K562 (cell line): Measurements from ENCODE around the gene FAM227A. TPM values are rescaled to one million over a fixed set of nuclear protein-coding genes. Genes with fewer than 3 reads are reported as not detected.

ENCODE experiments used
- BCLAF1 ChIP-seq, 2 experiments: fragments of 450-650 bp in 1 of 2; IDR thresholded peaks; 2 replicates each; pipeline ENCODE4 v1.6.1; 2011 to 2017; ENCODE audit warnings: low read depth in 2 of 2, antibody characterized with exemption in 1 of 2, borderline replicate concordance in 1 of 2, low read length in 1 of 2, mild to moderate bottlenecking in 1 of 2, mixed read lengths in 1 of 2; ENCODE audit not compliant: control insufficient read depth in 1 of 2
- CEBPG ChIP-seq, 3 experiments: fragments of 200-800 bp in 1 of 3; sonication (Bioruptor generic) in 1 of 3; sonication (generic) in 1 of 3; formaldehyde crosslinking in 1 of 3; IDR thresholded peaks in 2 of 3; conservative IDR thresholded peaks in 1 of 3; 2 replicates each; pipeline versions ENCODE4 v1.6.1 to v1.8.0; 2016 to 2022; ENCODE audit warnings: missing compliant biosample characterization in 2 of 3, missing genetic modification characterization in 2 of 3, mild to moderate bottlenecking in 1 of 3, missing genetic modification reagents in 1 of 3
- CXXC5 ChIP-seq: fragments of 250-450 bp; sonication (Bioruptor Pico); IDR thresholded peaks from 2 replicates; pipeline ENCODE4 v1.8.0; 2022; ENCODE audit warnings: inconsistent platforms, mild to moderate bottlenecking, moderate library complexity
- E2F8 ChIP-seq: fragments of 450-650 bp; IDR thresholded peaks from 2 replicates; pipeline ENCODE4 v1.7.1; 2018; ENCODE audit warnings: mild to moderate bottlenecking, low read depth; ENCODE audit not compliant: partially characterized antibody
- E4F1 ChIP-seq: fragments of 250-450 bp; sonication (Bioruptor Pico); IDR thresholded peaks from 2 replicates; pipeline ENCODE4 v1.5.0; 2021; ENCODE audit warnings: mild to moderate bottlenecking, borderline replicate concordance
- EGR1 ChIP-seq: fragments of 450-650 bp; conservative IDR thresholded peaks from 2 replicates; pipeline ENCODE4 v1.6.1; 2017; ENCODE audit warnings: mild to moderate bottlenecking
- EP300 ChIP-seq: IDR thresholded peaks from 2 replicates; pipeline ENCODE4 v1.6.1; 2012; ENCODE audit warnings: low read length, improper control_type of control experiment
- HMGXB4 ChIP-seq: sonication (generic); formaldehyde crosslinking; IDR thresholded peaks from 2 replicates; pipeline ENCODE4 v1.8.1; 2023; ENCODE audit warnings: mild to moderate bottlenecking, missing genetic modification reagents
- MCM3 ChIP-seq: fragments of 450-650 bp; IDR thresholded peaks from 2 replicates; pipeline ENCODE4 v1.6.1; 2016
- NFIX ChIP-seq: fragments of 250-450 bp; sonication (Bioruptor Pico); IDR thresholded peaks from 2 replicates; pipeline ENCODE4 v1.4.0; 2020; ENCODE audit warnings: low read depth, mild to moderate bottlenecking, moderate library complexity
- SLC30A9 ChIP-seq: fragments of 250-450 bp; sonication (Bioruptor Pico); IDR thresholded peaks from 2 replicates; pipeline ENCODE4 v1.8.0; 2022; ENCODE audit warnings: mild to moderate bottlenecking, moderate library complexity
- SPI1 ChIP-seq: IDR thresholded peaks from 2 replicates; pipeline ENCODE4 v1.6.1; 2011; ENCODE audit warnings: low read depth, low read length, control low read depth, borderline replicate concordance
- ZNF280B ChIP-seq: fragments of 250-450 bp; sonication (Bioruptor Pico); IDR thresholded peaks from 2 replicates; pipeline ENCODE4 v1.5.1; 2021; ENCODE audit warnings: mild to moderate bottlenecking
- ZNF347 ChIP-seq: fragments of 450-650 bp; formaldehyde crosslinking; IDR thresholded peaks from 2 replicates; pipeline ENCODE4 v1.4.0; 2020; ENCODE audit warnings: low read depth, mild to moderate bottlenecking, moderate library complexity
- ZZZ3 ChIP-seq: fragments of 450-650 bp; IDR thresholded peaks from 2 replicates; pipeline ENCODE4 v1.6.1; 2016; ENCODE audit warnings: antibody characterized with exemption, mild to moderate bottlenecking, moderate library complexity
- polyA plus RNA-seq, 8 experiments: library from polyadenylated mRNA; depleted of rRNA in 4 of 8; stranded (reverse) in 5 of 8; unstranded in 3 of 8; fragments of >200 nt; fragmentation: Nextera tagmentation in 2 of 8; fragmentation: Illumina TruSeq in 1 of 8; extraction: Ambion mirVana in 2 of 8; extraction: Trizol in 1 of 8; gene quantifications; 2 replicates each; pipeline versions ENCODE4 v1.2.1 to v1.2.3, GENCODE V29; 2011 to 2014; ENCODE audit warnings: inconsistent platforms in 1 of 8, missing spikeins in 1 of 8
- total RNA-seq, 7 experiments: library from RNA; depleted of rRNA in 6 of 7; stranded (reverse); fragments of >200 nt in 6 of 7; fragmentation: Illumina TruSeq in 2 of 7; extraction: Trizol in 2 of 7; gene quantifications; 2 replicates each; pipeline versions ENCODE4 v1.2.1 to v1.2.3, GENCODE V29; 2011 to 2021; ENCODE audit warnings: low replicate concordance in 1 of 7

The FAM227A gene
- total and polyA plus RNA-seq, 9 of the 15 experiments (the other 6 are each of a cell fraction or from before 2014, with no cell fraction given) = 0.10 to 2.2 (median 0.83) TPM

GRCh38 chr22:38697425-38698089, 41.4 kb upstream of the FAM227A start (continued):
- TF ChIP-seq CXXC5 (CRISPR knock-in tag) = peak; percentile 32; the same call in 1 of the 2 replicates
- no peak for TF ChIP-seq MCM3
- TF ChIP-seq NFIX (CRISPR knock-in tag) = no peak
- no peak for TF ChIP-seq ZNF280B (CRISPR knock-in tag)
- TF ChIP-seq CEBPG (CRISPR knock-in tag; IDR thresholded peaks at IDR 0.05) = no peak
- TF ChIP-seq CEBPG (tag; conservative IDR thresholded peaks at IDR 0.05 in 1 of 2, IDR thresholded peaks at IDR 0.05 in 1 of 2) = no peak
- TF ChIP-seq SPI1 = no peak
- TF ChIP-seq BCLAF1 (IDR thresholded peaks at IDR 0.05; ENCODE audit: borderline replicate concordance in 1 of 2, control insufficient read depth in 1 of 2, low read depth in 2 of 2, low read length in 1 of 2) = no peak
- TF ChIP-seq ZZZ3 = no peak
- TF ChIP-seq HMGXB4 (CRISPR knock-in tag) = no peak
- TF ChIP-seq E4F1 (CRISPR knock-in tag) = no peak
- TF ChIP-seq SLC30A9 = no peak
- TF ChIP-seq EGR1 = no peak
- TF ChIP-seq E2F8 = no peak
- TF ChIP-seq EP300 = no peak
- no peak for TF ChIP-seq ZNF347 (CRISPR knock-in tag)
